KMS-11 (cell line): ENCODE results near the gene SPTBN1.

ENCODE experiments used
- H2AFZ ChIP-seq: fragments of 200-600 bp; sonication (generic); 2 replicates; pipeline ENCODE4 v1.6.1; 2016; ENCODE audit warnings: antibody characterized with exemption, mixed run types, low read depth
- H3K27ac ChIP-seq: fragments of 200-600 bp; sonication (generic); 2 replicates; pipeline ENCODE4 v1.6.1; 2016; ENCODE audit warnings: mild to moderate bottlenecking, mixed run types
- H3K27me3 ChIP-seq: fragments of 200-600 bp; sonication (generic); 2 replicates; pipeline ENCODE4 v1.6.1; 2017; ENCODE audit warnings: mild to moderate bottlenecking, low read depth, mixed run types, moderate library complexity; ENCODE audit not compliant: insufficient read depth
- H3K36me3 ChIP-seq: fragments of 200-600 bp; sonication (generic); 2 replicates; pipeline ENCODE4 v1.6.1; 2017; ENCODE audit warnings: mild to moderate bottlenecking, mixed run types; ENCODE audit not compliant: insufficient read depth
- H3K4me1 ChIP-seq: fragments of 200-600 bp; sonication (generic); 2 replicates; pipeline ENCODE4 v1.6.1; 2016; ENCODE audit warnings: mild to moderate bottlenecking, low read depth, mixed run types; ENCODE audit not compliant: poor library complexity, severe bottlenecking
- H3K4me2 ChIP-seq: fragments of 200-600 bp; sonication (generic); 2 replicates; pipeline ENCODE4 v1.7.0; 2016; ENCODE audit warnings: mild to moderate bottlenecking, mixed run types
- H3K4me3 ChIP-seq: fragments of 200-600 bp; sonication (generic); IDR thresholded peaks from 2 replicates; pipeline ENCODE4 v1.6.1; 2017; ENCODE audit warnings: low read depth, low read length, mixed read lengths; ENCODE audit not compliant: insufficient read depth
- H3K79me2 ChIP-seq: fragments of 200-600 bp; sonication (generic); 2 replicates; pipeline ENCODE4 v1.6.1; 2016; ENCODE audit warnings: low read depth, mixed run types; ENCODE audit not compliant: insufficient read depth
- H3K9ac ChIP-seq: fragments of 200-600 bp; sonication (generic); 2 replicates; pipeline ENCODE4 v1.6.1; 2016; ENCODE audit warnings: mild to moderate bottlenecking, mixed run types
- H4K20me1 ChIP-seq: fragments of 200-600 bp; sonication (generic); 2 replicates; pipeline ENCODE4 v1.6.1; 2016; ENCODE audit warnings: mild to moderate bottlenecking, mixed run types; ENCODE audit not compliant: insufficient read depth
- CTCF ChIP-seq: fragments of 200-600 bp; sonication (generic); conservative IDR thresholded peaks from 2 replicates; pipeline ENCODE4 v1.6.1; 2017; ENCODE audit warnings: low read depth, mild to moderate bottlenecking, antibody characterized with exemption, low read length, moderate library complexity, mixed read lengths

SPTBN1 gene

GRCh38 chr2:54672590-54673456 lies 216.7 kb downstream of the SPTBN1 start:
- H3K36me3 ChIP-seq = no peaks in the 10 kb centered on the region
- H2AFZ ChIP-seq = no peak overlapping the region
- no peaks in the 10 kb centered on the region for H3K79me2 ChIP-seq
- no peak overlapping the region for H3K4me3 ChIP-seq
- H3K4me2 ChIP-seq = no peak overlapping the region
- H3K27ac ChIP-seq = no peak overlapping the region
- H3K4me1 ChIP-seq = peaks cover under 1% of the 10 kb centered on the region
- TF ChIP-seq CTCF = no peak
- no peak overlapping the region for H3K9ac ChIP-seq
- no peaks in the 10 kb centered on the region for H4K20me1 ChIP-seq
- H3K27me3 ChIP-seq = no peaks in the 10 kb centered on the region

- H2AFZ ChIP-seq = no peak overlapping the region
- H3K27me3 ChIP-seq = no peaks in the 10 kb centered on the region
- H4K20me1 ChIP-seq = no peaks in the 10 kb centered on the region
- no peak overlapping the region for H3K27ac ChIP-seq
- H3K4me1 ChIP-seq = peaks cover 4% of the 10 kb centered on the region
- H3K4me3 ChIP-seq = no peak overlapping the region
- H3K9ac ChIP-seq = no peak overlapping the region
- no peak overlapping the region for H3K4me2 ChIP-seq
- H3K79me2 ChIP-seq = no peaks in the 10 kb centered on the region
- no peaks in the 10 kb centered on the region for H3K36me3 ChIP-seq
- no peak for TF ChIP-seq CTCF
Observed at GRCh38 chr2:54673501-54673998, 217.4 kb downstream of the SPTBN1 start.

GRCh38 chr2:54675281-54675680 lies 219.2 kb downstream of the SPTBN1 start:
- Histone ChIP-seq H2AFZ (no peak overlapping the region), H3K79me2 (no peaks in the 10 kb centered on the region), H3K4me1 (peaks cover 4% of the 10 kb centered on the region), H3K27me3 (no peaks in the 10 kb centered on the region), H3K27ac (no peak overlapping the region), H3K9ac (no peak overlapping the region), H3K36me3 (no peaks in the 10 kb centered on the region), H4K20me1 (no peaks in the 10 kb centered on the region), H3K4me2 (no peak overlapping the region), H3K4me3 (no peak overlapping the region)
- TF ChIP-seq CTCF = no peak

GRCh38 chr2:54675738-54676137 lies 219.6 kb downstream of the SPTBN1 start:
- no peak for TF ChIP-seq CTCF
- H3K79me2 ChIP-seq = no peaks in the 10 kb centered on the region
- no peak overlapping the region for H3K4me3 ChIP-seq
- H4K20me1 ChIP-seq = no peaks in the 10 kb centered on the region
- no peaks in the 10 kb centered on the region for H3K27me3 ChIP-seq
- no peak overlapping the region for H3K9ac ChIP-seq
- H3K4me2 ChIP-seq = no peak overlapping the region
- H3K36me3 ChIP-seq = no peaks in the 10 kb centered on the region
- H2AFZ ChIP-seq = no peak overlapping the region
- peaks cover 4% of the 10 kb centered on the region for H3K4me1 ChIP-seq
- no peak overlapping the region for H3K27ac ChIP-seq
